Osteoblast (primary cell): Measurements from ENCODE around the gene EVPL. TPM values are rescaled to one million over a fixed set of nuclear protein-coding genes. Genes with fewer than 3 reads are reported as not detected.

Experiments
- DNase-seq: peaks from one replicate; pipeline ENCODE4 v3.0.0; 2011; ENCODE audit warnings: low spot score, mixed read lengths; ENCODE audit not compliant: insufficient read length; ENCODE audit errors: missing footprints
- H2AFZ ChIP-seq: 2 replicates; pipeline ENCODE4 v1.6.0; 2011; ENCODE audit warnings: mild to moderate bottlenecking, low read length
- H3K27ac ChIP-seq: 2 replicates; pipeline ENCODE4 v1.5.1; 2011; ENCODE audit warnings: mild to moderate bottlenecking, low read depth, low read length, moderate library complexity
- H3K27me3 ChIP-seq: 2 replicates; pipeline ENCODE4 v1.6.0; 2012; ENCODE audit warnings: mild to moderate bottlenecking, control low read depth, inconsistent platforms, low read length, moderate library complexity; ENCODE audit not compliant: insufficient read depth
- H3K36me3 ChIP-seq: 2 replicates; pipeline ENCODE4 v1.5.1; 2011; ENCODE audit warnings: mild to moderate bottlenecking, low read length, control low read depth, moderate library complexity; ENCODE audit not compliant: insufficient read depth
- H3K4me1 ChIP-seq: 2 replicates; pipeline ENCODE4 v1.5.1; 2011; ENCODE audit warnings: mild to moderate bottlenecking, low read length, control low read depth, moderate library complexity; ENCODE audit not compliant: insufficient read depth
- H3K4me2 ChIP-seq: 2 replicates; pipeline ENCODE4 v1.6.0; 2011; ENCODE audit warnings: mild to moderate bottlenecking, low read length; ENCODE audit not compliant: insufficient read depth
- H3K4me3 ChIP-seq: fragments of 200-600 bp; sonication (generic); 3 replicates; pipeline ENCODE4 v1.5.1; 2012; ENCODE audit warnings: mild to moderate bottlenecking, low read length, inconsistent platforms; ENCODE audit not compliant: insufficient read depth
- H3K79me2 ChIP-seq: 2 replicates; pipeline ENCODE4 v1.6.0; 2012; ENCODE audit warnings: mild to moderate bottlenecking, low read length, control low read depth, inconsistent platforms; ENCODE audit not compliant: insufficient read depth
- H3K9me3 ChIP-seq: 2 replicates; pipeline ENCODE4 v1.5.1; 2011; ENCODE audit warnings: low read depth, low read length, control low read depth
- H4K20me1 ChIP-seq: 2 replicates; pipeline ENCODE4 v1.6.0; 2012; ENCODE audit warnings: mild to moderate bottlenecking, low read length, control low read depth; ENCODE audit not compliant: insufficient read depth
- total RNA-seq: library from RNA; depleted of rRNA; stranded (reverse); fragments of >200 nt; gene quantifications from 2 replicates; pipeline ENCODE4 v1.2.3, GENCODE V29; 2012
- TF ChIP-seq, protein P1 (sequence below): IDR thresholded peaks from 2 replicates; pipeline ENCODE4 v1.5.1; 2011; ENCODE audit warnings: mild to moderate bottlenecking, low read depth, low read length, moderate library complexity; ENCODE audit errors: extremely low read depth

Gene EVPL
- total RNA-seq, result not detected in 2 replicates

DNA sequence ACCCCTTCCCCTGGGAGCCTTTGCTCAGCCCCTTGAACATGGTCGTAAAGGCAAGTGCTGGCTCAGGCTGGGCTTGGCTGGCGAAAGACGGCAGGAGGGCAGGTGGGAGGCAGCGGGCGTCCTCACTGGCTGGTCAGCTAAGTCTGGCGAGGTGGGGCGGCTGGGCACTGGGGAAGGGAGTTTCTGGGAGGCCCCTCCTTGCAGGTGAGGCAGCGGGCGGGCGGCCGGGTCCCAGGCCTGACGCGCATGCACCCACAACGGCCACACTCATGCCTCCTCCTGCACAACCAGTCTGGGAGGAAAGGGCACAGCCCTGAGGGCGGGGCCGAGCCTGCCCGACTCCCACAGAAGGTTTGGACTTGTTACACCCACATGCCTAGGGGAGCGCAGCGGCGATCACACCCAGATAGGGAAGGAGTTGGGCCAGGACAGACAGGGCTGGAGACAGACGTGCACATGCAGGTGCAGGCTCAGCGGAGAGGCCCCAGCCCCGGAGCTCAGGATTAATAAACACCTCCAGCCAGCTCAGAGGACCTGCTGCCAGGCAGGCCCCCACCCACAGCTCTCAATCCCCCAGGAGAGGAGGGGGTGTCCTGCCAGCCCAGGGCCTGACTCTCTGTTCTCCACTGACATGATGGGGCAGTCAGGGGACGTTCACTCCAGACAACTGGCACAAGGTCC is at the start of gene EVPL:
Gene EVPL, minus strand, starts transcription at position 148 of the 681 bp plus-strand sequence. Its CDS starts 108 bp downstream, at position 40.
- peak; percentile 41 for DNase-seq
- TF ChIP-seq, protein P1, sequence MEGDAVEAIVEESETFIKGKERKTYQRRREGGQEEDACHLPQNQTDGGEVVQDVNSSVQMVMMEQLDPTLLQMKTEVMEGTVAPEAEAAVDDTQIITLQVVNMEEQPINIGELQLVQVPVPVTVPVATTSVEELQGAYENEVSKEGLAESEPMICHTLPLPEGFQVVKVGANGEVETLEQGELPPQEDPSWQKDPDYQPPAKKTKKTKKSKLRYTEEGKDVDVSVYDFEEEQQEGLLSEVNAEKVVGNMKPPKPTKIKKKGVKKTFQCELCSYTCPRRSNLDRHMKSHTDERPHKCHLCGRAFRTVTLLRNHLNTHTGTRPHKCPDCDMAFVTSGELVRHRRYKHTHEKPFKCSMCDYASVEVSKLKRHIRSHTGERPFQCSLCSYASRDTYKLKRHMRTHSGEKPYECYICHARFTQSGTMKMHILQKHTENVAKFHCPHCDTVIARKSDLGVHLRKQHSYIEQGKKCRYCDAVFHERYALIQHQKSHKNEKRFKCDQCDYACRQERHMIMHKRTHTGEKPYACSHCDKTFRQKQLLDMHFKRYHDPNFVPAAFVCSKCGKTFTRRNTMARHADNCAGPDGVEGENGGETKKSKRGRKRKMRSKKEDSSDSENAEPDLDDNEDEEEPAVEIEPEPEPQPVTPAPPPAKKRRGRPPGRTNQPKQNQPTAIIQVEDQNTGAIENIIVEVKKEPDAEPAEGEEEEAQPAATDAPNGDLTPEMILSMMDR, result no peak
- no peak within 1 kb of the TSS for H3K27ac ChIP-seq
- no peaks in the 10 kb centered on the region for H3K4me1 ChIP-seq
- H4K20me1 ChIP-seq, result no peaks in the 10 kb centered on the region
- no peak within 1 kb of the TSS for H2AFZ ChIP-seq
- no peaks in the 10 kb centered on the region for H3K9me3 ChIP-seq
- H3K27me3 ChIP-seq, result no peaks in the 10 kb centered on the region
- H3K4me3 ChIP-seq, result no peak within 1 kb of the TSS
- no peak within 1 kb of the TSS for H3K4me2 ChIP-seq
- no peaks in the 10 kb centered on the region for H3K36me3 ChIP-seq
- no peaks in the 10 kb centered on the region for H3K79me2 ChIP-seq

DNA sequence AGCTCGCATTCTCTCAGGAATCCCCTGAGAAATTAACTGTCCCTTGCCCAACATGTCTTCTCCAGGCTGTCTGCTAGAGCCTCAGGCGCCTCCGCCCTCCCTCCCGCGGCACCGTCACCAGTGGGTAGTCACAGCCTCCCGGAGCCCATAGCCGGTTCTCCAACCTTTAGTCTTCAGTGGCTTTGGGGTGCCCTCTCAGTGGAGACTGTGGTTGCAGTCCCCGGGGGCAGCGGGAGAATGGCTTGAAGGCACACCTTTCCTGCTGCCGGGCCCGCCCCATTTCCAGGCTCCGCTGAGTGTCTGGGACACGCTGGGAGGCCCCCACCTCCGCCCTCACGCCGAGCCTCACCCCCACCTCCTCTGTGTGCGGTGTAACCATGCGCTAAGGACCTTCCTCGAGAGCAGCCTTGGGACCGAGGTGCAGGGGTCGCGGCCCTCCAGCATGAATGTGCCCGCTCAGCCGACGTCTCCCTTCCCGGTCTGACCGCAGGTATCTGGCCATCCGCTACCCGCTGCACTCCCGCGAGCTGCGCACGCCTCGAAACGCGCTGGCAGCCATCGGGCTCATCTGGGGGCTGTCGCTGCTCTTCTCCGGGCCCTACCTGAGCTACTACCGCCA is 49.1 kb upstream of the EVPL start:
- H3K27me3 ChIP-seq, result peaks cover 66% of the 10 kb centered on the region
- no peaks in the 10 kb centered on the region for H3K36me3 ChIP-seq
- TF ChIP-seq, protein P1, result no peak
- no peaks in the 10 kb centered on the region for H3K9me3 ChIP-seq
- DNase-seq, result peak; percentile 70
- H3K79me2 ChIP-seq, result peaks cover 17% of the 10 kb centered on the region
- peaks cover 1% of the 10 kb centered on the region for H3K4me1 ChIP-seq
- H4K20me1 ChIP-seq, result peaks cover 7% of the 10 kb centered on the region
- H3K27ac ChIP-seq, result no peak overlapping the region
- no peak overlapping the region for H2AFZ ChIP-seq
- H3K4me2 ChIP-seq, result no peak overlapping the region
- no peak overlapping the region for H3K4me3 ChIP-seq

GRCh38 chr17:76075364-76076145 is 48.4 kb upstream of the EVPL start:
- H3K27me3 ChIP-seq, result peaks cover 66% of the 10 kb centered on the region
- no peak overlapping the region for H3K4me3 ChIP-seq
- no peak overlapping the region for H3K27ac ChIP-seq
- H2AFZ ChIP-seq, result no peak overlapping the region
- peaks cover 14% of the 10 kb centered on the region for H4K20me1 ChIP-seq
- H3K4me2 ChIP-seq, result no peak overlapping the region
- H3K36me3 ChIP-seq, result no peaks in the 10 kb centered on the region
- peak; percentile 88 for DNase-seq
- H3K9me3 ChIP-seq, result no peaks in the 10 kb centered on the region
- H3K4me1 ChIP-seq, result peaks cover 8% of the 10 kb centered on the region
- TF ChIP-seq, protein P1, result no peak
- peaks cover 24% of the 10 kb centered on the region for H3K79me2 ChIP-seq
